Head of caudate nucleus (tissue), 42 donors: ENCODE results near the gene GPRIN1.
A peak's percentile ranks its signal among the peaks of the same experiment; 100 is the strongest.

Experiments
- DNase-seq, 42 donors: peaks; one replicate each; pipeline versions ENCODE4 v3.0.0 to v3.0.0-alpha.2; 2020 to 2021; ENCODE audit warnings: mixed read lengths in 7 of 42
- intact Hi-C: fragments of 100-400 bp; cut with DNase I; formaldehyde crosslinking; loops from one replicate; pipeline ENCODE4 v1.15.0; 2022

Gene GPRIN1

DNA sequence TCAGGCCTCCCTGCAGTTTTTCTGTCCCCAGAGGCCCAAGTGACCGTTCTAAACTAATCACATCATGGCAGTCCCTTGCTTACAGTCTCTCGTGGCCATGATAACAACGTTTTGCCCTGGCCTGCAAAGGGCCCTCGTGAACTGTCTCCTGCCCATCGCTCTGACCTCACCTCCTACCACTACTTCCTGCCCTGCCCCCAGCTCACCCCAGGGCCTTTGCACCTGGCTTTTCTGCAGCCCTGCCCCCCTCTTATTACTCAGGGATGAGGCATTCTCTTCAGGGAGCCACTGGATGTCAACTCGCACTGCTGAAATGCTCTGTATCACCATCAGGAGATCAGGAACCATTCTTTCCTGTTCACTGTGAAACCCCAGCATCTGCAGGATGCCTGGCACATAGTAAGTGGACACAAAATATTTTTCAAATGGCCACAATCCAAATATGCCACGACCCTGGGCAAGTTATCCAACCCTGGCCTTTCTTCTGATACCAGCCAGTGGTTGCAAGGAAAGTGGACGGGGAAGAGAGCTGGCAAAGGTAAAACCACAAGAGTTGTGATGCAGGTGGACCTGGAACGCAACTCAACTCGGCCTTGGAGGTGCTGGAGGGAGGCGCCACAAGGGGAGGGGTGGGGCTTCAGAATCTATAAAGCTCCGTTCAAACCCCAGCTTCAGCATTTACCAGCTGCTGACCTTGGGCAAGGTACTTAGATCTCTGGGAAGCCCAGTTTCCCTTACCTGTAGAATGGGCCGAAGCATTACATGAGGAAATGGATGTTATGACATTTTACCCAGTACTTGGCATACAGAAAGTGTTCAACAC lies 18.7 kb upstream of the GPRIN1 start:
- intact Hi-C loops: no loop called here
- no peak for DNase-seq

DNA sequence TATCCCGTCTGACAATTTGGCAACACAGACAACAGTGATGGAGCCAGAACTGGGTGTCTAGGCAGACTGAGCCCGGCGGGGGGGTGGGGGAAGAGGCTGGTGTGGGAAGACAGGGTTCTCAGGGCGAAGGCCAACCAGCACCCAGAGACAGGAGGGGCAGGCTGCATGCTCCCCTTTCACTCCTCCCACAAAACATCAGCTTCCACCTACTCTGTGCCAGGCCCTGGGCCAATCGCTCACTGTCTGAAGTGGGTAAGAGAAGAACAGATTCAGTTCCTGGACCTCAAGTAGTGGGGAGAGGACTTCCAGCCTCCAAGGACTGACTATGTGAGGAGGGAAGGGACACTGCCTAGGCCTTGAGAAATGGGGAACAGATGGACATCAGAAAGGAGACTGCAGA lies 17.6 kb upstream of the GPRIN1 start:
- intact Hi-C loops: no loop called here
- DNase-seq: no peak

DNA sequence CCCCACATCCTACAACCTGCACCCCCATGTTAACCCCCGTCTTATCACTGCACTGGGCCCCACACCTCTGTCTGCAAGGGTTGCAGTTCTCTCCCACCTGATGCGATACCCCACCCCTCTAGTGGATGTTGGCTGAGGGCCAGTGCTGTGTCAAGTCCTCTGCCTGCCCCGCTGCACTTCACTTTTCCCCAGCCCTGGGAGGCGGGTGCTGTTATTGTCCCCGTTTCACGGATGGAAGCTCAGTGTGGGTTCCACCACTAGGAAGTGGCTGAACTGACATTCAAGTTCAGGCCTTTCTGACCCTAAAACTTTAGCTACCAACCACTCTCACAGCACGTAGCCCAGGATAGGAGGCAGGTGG lies 16.9 kb upstream of the GPRIN1 start:
- no peak for DNase-seq
- intact Hi-C loops: no loop called here

DNA sequence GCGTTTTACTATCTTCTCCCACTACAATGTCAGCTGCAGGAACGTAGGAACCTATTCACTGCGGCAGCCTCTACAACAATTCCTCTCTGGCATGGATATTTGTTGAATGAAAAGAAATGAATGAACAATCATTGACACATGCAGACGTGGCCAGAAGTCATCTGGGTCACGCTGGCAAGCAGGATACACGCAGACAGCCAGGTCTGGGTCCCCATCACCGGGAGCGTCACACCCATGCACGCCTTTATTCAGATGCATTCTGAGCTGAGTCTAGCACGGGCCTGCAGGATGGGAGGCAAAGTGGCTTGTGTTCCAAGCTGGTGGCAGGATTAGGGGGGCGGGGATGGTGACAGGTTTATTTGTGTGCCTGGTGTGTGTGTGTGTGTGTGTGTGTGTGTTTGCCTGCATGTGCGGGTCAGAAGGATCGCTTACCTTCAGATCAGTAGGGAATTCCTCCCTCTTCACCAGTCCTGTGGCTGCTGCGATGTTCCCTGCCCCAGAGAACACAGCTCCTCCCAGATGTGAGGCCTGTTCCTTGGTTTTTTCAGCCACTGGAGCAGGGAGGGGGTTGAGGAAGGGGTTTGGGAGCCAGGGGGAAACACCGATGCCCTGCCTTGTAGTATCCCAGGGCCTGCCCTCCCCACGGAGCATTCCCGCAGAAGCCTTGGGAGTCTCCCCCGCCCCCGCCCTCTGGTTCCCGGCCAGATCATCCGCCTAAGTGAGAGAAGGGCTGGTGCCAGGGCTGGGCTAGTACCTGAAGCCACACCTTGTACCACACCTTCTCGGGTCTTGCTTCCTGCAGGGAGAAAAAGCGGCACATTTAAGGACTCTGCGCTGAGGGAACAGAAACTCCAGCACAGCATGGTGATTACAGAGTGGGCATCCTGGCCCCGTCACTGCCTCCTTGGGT lies 16.3 kb upstream of the GPRIN1 start:
- DNase-seq: no peak
- intact Hi-C loops: no loop called here

DNA sequence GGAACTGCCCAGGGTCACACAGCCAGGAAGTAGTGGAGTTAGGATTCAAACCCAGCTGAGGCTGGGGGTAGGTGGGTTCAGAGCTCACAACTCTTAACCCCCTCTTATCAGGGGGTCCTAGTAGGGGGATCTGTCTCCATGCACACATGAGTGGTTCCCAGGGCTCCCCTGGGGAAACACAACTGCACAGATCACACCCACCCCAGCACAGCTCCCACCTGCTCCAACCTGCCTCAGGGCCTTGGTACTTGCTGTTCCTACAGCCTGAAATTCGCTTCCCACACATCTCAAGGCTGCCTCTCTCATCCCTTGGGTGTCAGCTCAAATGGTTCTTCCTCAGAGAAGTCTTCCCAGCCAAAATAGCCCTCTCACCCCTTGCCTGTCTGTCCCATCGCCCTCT lies 15.6 kb upstream of the GPRIN1 start:
- intact Hi-C loops: no loop called here
- no peak for DNase-seq

DNA sequence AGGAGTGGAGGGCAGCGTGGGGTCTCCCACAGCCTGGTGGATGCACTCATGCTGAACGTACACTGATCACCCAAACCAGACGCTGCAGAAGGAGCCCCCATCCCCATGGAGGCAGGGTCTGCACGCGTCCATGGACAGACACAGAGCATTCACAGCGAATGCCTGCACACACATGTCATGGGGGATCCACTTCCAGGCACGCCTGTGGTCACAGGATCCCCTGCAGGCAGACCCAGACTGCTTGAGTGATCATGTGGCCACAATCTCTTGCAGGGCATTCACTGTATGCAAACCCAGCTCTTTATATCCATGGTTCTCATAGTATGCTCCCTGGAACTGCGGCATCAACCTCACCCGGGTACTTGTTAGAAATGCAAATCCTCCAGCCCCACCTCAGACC lies 15.0 kb upstream of the GPRIN1 start:
- intact Hi-C loops: no loop called here
- no peak for DNase-seq

DNA sequence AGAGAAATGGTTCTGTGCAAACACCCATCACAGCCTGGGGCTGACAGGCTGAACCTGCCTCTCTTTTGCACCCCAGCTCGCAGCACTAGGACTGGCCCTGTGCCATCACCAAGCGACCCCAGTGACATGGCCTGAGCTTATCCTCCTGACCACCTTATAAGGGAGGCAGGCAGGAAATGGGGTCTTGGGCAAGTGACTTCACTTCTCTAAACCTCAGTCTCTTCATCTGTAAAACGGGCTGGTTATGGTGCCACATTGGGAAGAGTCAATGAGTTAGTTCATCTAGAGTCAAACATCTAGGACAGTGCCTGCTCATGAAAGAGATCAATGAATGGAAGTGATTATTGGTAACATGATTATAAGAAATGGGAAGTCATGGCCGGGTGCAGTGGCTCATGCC lies 14.2 kb upstream of the GPRIN1 start:
- intact Hi-C loops: no loop called here
- DNase-seq: no peak

DNA sequence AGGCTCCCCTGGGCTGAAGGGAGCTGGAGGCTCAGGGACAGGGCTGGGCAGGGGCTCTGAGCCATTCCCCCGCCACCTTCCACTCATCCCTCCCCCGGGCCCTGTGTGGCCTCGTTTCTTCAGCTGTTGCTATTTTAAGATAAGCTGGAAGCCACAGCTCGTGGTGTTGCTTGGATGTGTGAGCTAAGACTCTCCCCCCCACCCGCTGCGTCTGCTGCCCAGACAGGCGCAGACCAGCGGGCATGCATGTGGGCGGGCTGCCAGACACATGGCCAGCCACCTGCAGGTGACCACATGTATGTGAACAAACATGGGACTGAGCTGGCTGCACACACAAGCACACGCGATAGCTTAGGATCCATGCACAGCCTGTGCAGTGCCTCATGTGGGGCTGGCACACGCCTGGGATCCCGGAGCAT lies 11.7 kb upstream of the GPRIN1 start:
- intact Hi-C loops: no loop called here
- peak in 33 of 42 donors; percentile 21 to 77 (median 53) for DNase-seq

DNA sequence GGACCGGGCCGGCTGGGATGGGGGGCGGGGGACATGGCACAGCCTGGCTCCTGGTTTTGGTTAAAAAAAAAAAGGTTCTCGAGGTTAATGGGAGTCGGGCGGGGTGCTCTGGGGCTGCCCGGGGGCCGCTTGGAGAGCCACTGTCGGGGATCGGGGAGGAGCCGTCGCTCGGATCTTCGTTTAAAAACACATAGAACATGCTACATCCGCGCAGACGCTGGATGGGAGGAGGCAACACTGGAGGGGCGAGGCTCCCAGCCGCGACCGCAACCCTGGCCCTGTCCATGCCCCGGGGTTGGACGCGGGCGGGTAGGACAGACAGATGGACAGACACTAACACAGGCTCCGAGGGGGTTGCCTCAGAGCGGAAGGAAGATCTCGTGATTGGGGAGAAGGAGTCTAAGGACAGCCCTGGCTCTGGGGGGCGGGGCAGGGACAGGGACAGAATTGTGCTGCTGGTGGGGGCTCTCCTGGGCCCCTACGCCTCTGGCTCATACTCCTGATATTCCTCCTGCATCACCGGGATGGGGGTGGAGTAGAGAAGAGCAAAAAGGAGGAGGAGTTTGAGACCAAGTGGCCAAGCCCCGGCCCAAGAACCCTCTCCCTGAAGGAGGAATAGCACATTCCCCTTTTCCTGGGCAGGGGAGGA lies 10.5 kb upstream of the GPRIN1 start:
- no peak for DNase-seq
- intact Hi-C loops: no loop called here

DNA sequence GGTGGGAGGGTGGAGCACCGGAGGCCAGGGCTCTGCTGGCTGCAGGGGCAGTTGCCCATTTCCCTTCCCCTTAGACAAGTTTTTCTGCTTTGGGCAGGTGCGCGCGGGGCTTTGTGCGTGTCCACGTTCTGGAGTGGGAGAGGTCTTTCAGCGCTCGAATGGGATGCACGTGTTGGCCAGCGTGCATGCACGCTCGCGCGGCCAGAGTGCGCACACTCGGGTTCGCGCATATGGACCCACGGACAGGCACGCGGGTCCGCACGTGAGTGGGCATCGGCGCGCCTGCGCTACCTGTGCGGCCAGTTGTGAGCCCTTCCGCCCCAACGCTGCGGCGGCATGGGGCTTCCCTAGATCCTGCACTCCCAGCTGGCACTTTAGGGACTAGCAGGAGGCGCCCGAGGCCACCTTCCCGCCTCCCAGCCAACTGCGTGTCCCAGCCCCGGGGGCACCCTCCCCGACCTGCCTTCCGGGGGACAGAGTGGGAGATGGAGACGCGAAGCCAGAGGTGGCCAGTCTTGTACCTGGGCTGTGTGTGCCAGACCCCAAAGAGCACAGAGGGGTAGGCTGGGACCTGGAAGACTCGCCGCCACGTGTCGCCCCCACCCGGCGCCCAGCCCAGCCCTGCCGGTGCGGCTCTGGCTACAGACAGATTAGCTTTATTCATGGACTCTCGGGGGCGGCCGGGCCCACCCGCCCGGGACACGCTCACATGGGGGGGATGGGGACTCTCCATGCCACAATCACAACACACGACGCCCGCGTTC lies 9.8 kb upstream of the GPRIN1 start:
- intact Hi-C loops: no loop called here
- no peak for DNase-seq

DNA sequence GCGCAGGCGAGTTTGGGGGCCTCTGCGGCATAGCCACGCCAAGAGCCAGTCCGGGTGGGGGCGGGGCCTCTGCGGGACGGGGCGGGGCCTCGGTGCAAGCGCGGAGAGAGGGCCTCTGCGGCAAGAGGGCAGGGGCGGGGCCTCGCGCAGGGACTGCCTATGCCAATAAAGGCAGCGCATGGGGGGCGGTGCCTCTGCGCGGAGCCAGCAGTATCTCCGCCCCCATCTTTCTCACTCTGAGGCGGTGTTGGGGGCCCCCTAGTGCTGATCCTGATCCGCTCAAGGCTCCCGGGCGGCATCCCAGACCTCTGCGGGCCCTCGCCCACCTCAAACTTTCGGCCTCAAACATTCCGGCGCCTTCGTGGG lies 9.2 kb upstream of the GPRIN1 start:
- peak; percentile 70 to 97 (median 89) for DNase-seq
- intact Hi-C loops: no loop called here

DNA sequence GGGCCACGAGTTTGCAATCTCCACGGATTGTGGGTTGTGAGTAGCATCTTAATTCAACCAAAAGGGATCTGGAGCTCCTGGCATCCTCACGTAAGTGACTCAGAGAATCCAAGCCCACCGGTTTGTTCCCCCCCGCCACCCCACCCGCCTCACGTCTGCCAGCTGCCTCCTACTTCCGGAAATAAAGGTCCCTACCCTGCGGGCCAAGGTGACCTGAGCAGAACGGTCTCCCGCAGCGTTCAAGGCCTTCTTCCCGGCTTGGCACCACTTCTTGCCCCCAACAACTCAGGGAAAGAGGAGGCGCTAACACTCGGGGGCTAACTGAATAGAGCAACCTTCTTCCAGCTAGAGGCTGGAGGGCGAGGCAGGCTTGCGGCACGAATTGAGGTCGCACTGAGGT lies 8.8 kb upstream of the GPRIN1 start:
- intact Hi-C loops: no loop called here
- DNase-seq: no peak

DNA sequence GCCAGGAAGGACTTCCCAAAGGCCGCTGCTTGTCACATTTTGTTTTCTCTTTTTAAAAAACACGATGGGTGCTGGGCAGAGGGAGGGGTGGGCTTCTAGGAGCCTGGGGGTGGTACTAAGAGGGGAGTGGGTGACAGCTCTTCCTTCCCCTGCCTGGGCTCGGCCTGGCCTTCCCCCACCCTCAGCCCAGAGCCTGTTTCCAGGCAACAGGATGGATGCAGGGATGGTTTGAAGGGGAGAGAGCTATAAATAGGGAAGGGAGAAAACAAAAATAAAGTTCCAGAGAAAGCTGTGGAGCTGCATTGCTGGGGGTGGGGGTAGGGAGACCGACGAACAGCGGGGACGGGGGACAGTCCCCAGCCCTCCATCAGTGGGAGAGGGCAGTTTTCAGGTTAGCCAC lies 6.6 kb upstream of the GPRIN1 start:
- no peak for DNase-seq
- intact Hi-C loops: no loop called here

DNA sequence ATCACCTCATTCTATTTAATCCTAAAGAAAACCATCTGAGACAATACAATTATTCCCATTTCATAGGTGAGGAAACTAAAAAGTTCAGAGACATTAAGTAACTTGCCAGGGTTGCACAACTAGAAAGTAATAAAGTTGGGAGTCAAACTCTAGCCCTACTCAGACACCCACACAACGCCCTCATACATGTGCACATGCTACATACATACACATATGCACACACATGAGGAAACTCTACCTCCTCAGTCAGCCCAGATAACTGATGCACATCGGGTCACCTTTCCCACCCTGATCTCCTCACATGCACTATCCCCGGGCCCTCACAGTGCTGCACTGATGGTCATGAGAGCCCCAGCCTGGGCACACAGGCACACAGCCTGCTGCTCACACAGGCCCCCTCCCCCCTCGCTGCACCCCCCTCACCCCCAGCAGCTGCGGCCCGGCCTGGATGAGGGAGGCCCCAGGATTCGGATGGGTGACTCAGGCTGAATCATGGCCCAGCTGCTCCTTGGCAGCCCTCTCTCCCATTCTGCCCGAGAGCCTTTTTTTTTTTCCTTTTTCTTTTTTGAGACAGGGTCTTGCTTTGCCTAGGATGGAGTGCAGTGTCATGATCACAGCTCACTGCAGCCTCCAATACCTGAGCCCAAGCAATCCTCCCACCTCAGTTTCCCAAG lies 5.0 kb upstream of the GPRIN1 start:
- peak in 1 of 42 donors; percentile 30 for DNase-seq
- intact Hi-C loops: no loop called here

DNA sequence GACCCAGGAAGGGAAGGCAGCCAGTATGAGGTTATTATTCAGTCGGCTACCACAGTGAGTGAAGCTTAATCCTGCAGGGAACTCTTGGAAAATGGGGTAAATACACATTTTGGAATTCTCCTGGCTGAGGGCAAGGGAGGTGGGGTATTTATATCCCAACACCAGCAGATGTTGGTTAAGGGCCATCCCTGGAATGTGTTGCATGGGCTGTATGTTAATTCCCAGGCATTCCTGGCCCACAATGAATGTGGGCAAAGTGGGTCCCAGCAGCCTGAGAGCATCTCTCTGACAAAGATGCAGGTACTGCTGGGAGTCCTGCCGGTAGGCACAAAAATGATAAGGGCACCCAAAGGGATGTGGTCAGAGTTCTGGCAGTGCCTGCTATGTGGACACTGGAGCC lies 2.9 kb upstream of the GPRIN1 start:
- intact Hi-C loops: no loop called here
- no peak for DNase-seq

DNA sequence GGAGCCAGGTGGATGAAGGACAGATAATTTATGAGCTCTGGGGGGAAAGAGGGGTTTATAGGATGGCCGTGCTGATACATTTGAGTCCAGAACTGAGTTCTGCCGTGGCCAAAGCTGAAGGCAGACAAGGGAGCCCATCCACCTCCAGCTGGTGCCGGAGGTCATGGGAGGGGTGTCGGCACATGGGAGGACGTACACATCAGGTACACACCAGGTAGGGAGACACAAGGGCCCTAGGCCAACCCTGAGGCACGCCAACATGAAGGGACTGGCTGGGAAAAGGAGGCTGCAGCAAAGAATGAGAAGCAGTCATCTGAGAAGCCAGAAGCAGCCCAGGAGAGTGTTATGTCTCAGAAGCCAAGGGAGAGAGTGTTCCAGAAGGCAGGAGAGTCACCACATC lies 2.1 kb upstream of the GPRIN1 start:
- intact Hi-C loops: no loop called here
- DNase-seq: no peak

DNA sequence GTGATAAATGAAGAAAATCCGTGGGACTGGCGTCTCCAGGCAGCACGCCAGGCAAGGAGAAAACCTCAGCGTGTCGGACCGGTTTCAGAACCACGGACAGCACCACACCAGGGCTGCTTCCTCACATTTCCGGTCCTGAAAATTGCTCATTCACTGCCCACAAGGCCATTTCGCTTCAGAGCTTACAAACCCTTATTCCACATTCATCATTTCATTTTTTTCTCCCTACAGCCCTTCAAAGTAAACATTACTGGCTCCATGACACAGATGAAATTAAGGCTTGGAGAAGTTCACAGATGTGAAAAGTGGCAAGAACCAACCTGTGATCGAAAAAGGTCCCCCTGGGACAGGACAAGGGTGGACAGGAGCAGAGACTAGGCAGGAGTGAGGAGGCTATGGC lies 1.5 kb upstream of the GPRIN1 start:
- DNase-seq: peak in 37 of 42 donors; percentile 23 to 84 (median 54)
- intact Hi-C loops: no loop called here

DNA sequence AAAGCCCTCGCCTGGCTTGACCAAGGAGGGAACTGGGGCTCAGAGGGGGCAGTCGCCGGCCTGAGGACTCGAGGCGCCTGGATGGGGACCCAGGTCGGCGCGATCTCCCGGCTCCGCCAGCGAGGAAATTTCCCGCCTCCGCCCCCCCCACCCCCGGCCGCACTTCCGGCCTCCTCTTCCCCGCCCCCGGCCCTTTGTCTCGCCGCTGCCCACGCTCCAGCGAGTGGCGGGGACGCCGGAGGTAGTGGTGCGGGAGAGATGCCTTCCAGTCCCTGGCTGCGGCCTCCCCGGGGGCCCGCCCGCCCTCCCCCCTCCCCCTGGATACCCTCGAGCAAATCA lies 448 bp upstream of the GPRIN1 start:
- DNase-seq: no peak
- intact Hi-C loops: no loop called here
